Measurements from ENCODE around the gene WNT5A.

The WNT5A gene

GRCh38 chr3:55469957-55470526 lies 17.1 kb downstream of the WNT5A start:
- Histone ChIP-seq H3K9me3 (ENCODE audit: control insufficient read depth, low read length) (no peaks in the 10 kb centered on the region), H3K36me3 (ENCODE audit: control insufficient read depth, insufficient read depth, low read length) (no peaks in the 10 kb centered on the region), H3K4me3 (ENCODE audit: insufficient read depth, low read depth, low read length) (no peak overlapping the region), H3K27me3 (ENCODE audit: control insufficient read depth, insufficient read depth, low read length, poor library complexity, severe bottlenecking) (no peaks in the 10 kb centered on the region), H3K27ac (ENCODE audit: insufficient read depth, low read depth, low read length, poor library complexity, severe bottlenecking) (no peak overlapping the region), H3K4me1 (ENCODE audit: control insufficient read depth, insufficient read depth, low read length) (no peaks in the 10 kb centered on the region)
- 97% methylated on average over 32 of the region's 32 CpGs for WGBS, 2 experiments

DNA sequence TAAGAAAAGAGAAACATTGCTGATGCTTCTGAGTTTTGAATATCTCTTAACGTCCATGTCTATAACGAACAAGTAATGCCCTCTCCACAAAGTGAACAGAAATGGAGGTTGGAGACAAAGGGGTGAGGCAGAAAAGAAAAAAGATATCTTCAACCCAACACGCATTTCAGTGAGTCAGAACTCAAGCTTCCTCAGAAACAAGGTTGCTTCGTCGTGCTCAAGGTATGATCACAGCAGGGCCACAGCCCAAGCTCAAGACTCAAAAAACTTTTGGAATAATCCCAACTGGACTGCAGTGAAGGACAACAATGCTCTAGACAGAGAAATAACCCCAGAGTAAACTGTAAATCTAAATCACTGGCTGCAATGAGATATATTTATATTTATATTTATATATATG lies 18.9 kb downstream of the WNT5A start:
- H3K27ac ChIP-seq (ENCODE audit: insufficient read depth, low read depth, low read length, poor library complexity, severe bottlenecking): no peak overlapping the region
- H3K36me3 ChIP-seq (ENCODE audit: control insufficient read depth, insufficient read depth, low read length): no peaks in the 10 kb centered on the region
- H3K9me3 ChIP-seq (ENCODE audit: control insufficient read depth, low read length): no peaks in the 10 kb centered on the region
- WGBS, 2 experiments: 89 to 97% methylated on average over 5 of the region's 5 CpGs
- no peaks in the 10 kb centered on the region for H3K27me3 ChIP-seq (ENCODE audit: control insufficient read depth, insufficient read depth, low read length, poor library complexity, severe bottlenecking)
- no peaks in the 10 kb centered on the region for H3K4me1 ChIP-seq (ENCODE audit: control insufficient read depth, insufficient read depth, low read length)
- no peak overlapping the region for H3K4me3 ChIP-seq (ENCODE audit: insufficient read depth, low read depth, low read length)

DNA sequence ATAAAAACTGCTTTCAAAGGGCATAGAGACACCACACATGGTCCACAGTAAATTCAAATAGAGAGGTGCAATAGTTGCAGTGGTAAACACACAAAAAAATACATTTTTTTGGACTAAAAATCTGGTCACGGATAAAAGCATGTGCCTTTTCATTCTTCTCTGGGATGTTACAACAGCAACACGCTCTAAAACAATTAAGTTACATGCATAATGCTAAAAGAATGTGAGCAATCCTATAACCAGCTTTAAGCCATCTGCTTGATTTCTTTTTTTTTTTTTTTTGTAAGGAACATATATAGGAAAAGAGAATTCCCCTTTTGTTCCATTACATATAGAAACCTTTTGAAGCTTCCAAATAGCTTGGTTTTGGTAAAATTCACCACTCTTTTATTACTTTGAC lies 20.0 kb downstream of the WNT5A start:
- WGBS, 2 experiments: 94 to 100% methylated on average over 2 of the region's 2 CpGs
- H3K36me3 ChIP-seq (ENCODE audit: control insufficient read depth, insufficient read depth, low read length): no peaks in the 10 kb centered on the region
- H3K4me3 ChIP-seq (ENCODE audit: insufficient read depth, low read depth, low read length): no peak overlapping the region
- no peaks in the 10 kb centered on the region for H3K4me1 ChIP-seq (ENCODE audit: control insufficient read depth, insufficient read depth, low read length)
- H3K9me3 ChIP-seq (ENCODE audit: control insufficient read depth, low read length): no peaks in the 10 kb centered on the region
- no peak overlapping the region for H3K27ac ChIP-seq (ENCODE audit: insufficient read depth, low read depth, low read length, poor library complexity, severe bottlenecking)
- no peaks in the 10 kb centered on the region for H3K27me3 ChIP-seq (ENCODE audit: control insufficient read depth, insufficient read depth, low read length, poor library complexity, severe bottlenecking)

- Histone ChIP-seq H3K36me3 (ENCODE audit: control insufficient read depth, insufficient read depth, low read length) (no peaks in the 10 kb centered on the region), H3K27me3 (ENCODE audit: control insufficient read depth, insufficient read depth, low read length, poor library complexity, severe bottlenecking) (no peaks in the 10 kb centered on the region), H3K4me1 (ENCODE audit: control insufficient read depth, insufficient read depth, low read length) (no peaks in the 10 kb centered on the region), H3K9me3 (ENCODE audit: control insufficient read depth, low read length) (no peaks in the 10 kb centered on the region), H3K4me3 (ENCODE audit: insufficient read depth, low read depth, low read length) (no peak overlapping the region), H3K27ac (ENCODE audit: insufficient read depth, low read depth, low read length, poor library complexity, severe bottlenecking) (no peak overlapping the region)
- WGBS, 2 experiments: 93 to 99% methylated on average over 3 of the region's 3 CpGs
These were observed 20.6 kb downstream of the WNT5A start for GRCh38 chr3:55466526-55466925.

- Histone ChIP-seq H3K4me1 (ENCODE audit: control insufficient read depth, insufficient read depth, low read length) (no peaks in the 10 kb centered on the region), H3K27me3 (ENCODE audit: control insufficient read depth, insufficient read depth, low read length, poor library complexity, severe bottlenecking) (no peaks in the 10 kb centered on the region), H3K27ac (ENCODE audit: insufficient read depth, low read depth, low read length, poor library complexity, severe bottlenecking) (no peak overlapping the region), H3K4me3 (ENCODE audit: insufficient read depth, low read depth, low read length) (no peak overlapping the region), H3K36me3 (ENCODE audit: control insufficient read depth, insufficient read depth, low read length) (no peaks in the 10 kb centered on the region), H3K9me3 (ENCODE audit: control insufficient read depth, low read length) (no peaks in the 10 kb centered on the region)
- WGBS, 2 experiments: 86 to 95% methylated on average over 1 of the region's 1 CpG
These were observed 25.2 kb downstream of the WNT5A start for GRCh38 chr3:55461896-55462295.

GRCh38 chr3:55459838-55460237 lies 27.3 kb downstream of the WNT5A start:
- H3K27ac ChIP-seq (ENCODE audit: insufficient read depth, low read depth, low read length, poor library complexity, severe bottlenecking): no peak overlapping the region
- no peaks in the 10 kb centered on the region for H3K27me3 ChIP-seq (ENCODE audit: control insufficient read depth, insufficient read depth, low read length, poor library complexity, severe bottlenecking)
- H3K4me1 ChIP-seq (ENCODE audit: control insufficient read depth, insufficient read depth, low read length): no peaks in the 10 kb centered on the region
- no peaks in the 10 kb centered on the region for H3K9me3 ChIP-seq (ENCODE audit: control insufficient read depth, low read length)
- no peak overlapping the region for H3K4me3 ChIP-seq (ENCODE audit: insufficient read depth, low read depth, low read length)
- no peaks in the 10 kb centered on the region for H3K36me3 ChIP-seq (ENCODE audit: control insufficient read depth, insufficient read depth, low read length)

DNA sequence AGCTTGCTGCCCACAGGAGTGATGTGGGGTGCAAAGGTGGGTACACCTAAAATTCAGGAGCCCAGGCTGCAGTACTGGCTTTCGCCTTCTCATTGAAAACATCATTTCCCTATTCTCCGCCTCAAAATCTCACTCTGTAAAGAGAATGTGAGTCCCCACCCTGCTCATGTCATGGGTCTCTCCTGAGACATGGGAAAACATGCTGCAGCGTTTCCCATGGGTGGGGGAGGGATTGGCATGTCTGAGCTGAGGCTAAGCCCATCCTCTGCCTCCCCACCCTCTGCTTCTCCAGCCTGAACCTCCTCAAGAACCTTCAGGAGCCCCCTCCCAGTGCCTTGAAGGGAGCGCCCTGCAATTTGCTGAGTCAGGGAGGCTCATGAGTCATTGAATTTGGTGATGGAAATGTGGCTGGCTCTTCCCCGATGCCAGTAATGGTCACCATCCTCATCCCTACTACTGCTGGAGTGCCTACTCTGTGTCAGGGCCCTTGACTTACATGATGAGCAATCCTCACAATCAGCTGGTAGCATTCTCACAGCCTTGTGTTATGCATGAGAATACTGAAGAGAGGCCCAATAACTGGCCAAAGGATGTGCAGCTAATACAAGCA lies 28.8 kb downstream of the WNT5A start:
- Histone ChIP-seq H3K36me3 (ENCODE audit: control insufficient read depth, insufficient read depth, low read length) (no peaks in the 10 kb centered on the region), H3K4me1 (ENCODE audit: control insufficient read depth, insufficient read depth, low read length) (no peaks in the 10 kb centered on the region), H3K4me3 (ENCODE audit: insufficient read depth, low read depth, low read length) (no peak overlapping the region), H3K27ac (ENCODE audit: insufficient read depth, low read depth, low read length, poor library complexity, severe bottlenecking) (no peak overlapping the region), H3K27me3 (ENCODE audit: control insufficient read depth, insufficient read depth, low read length, poor library complexity, severe bottlenecking) (no peaks in the 10 kb centered on the region), H3K9me3 (ENCODE audit: control insufficient read depth, low read length) (no peaks in the 10 kb centered on the region)
- 73 to 76% methylated on average over 5 of the region's 5 CpGs for WGBS, 2 experiments

GRCh38 chr3:55455915-55456314 lies 31.2 kb downstream of the WNT5A start:
- Histone ChIP-seq H3K27ac (ENCODE audit: insufficient read depth, low read depth, low read length, poor library complexity, severe bottlenecking) (no peak overlapping the region), H3K27me3 (ENCODE audit: control insufficient read depth, insufficient read depth, low read length, poor library complexity, severe bottlenecking) (no peaks in the 10 kb centered on the region), H3K4me3 (ENCODE audit: insufficient read depth, low read depth, low read length) (no peak overlapping the region), H3K36me3 (ENCODE audit: control insufficient read depth, insufficient read depth, low read length) (no peaks in the 10 kb centered on the region), H3K4me1 (ENCODE audit: control insufficient read depth, insufficient read depth, low read length) (no peaks in the 10 kb centered on the region), H3K9me3 (ENCODE audit: control insufficient read depth, low read length) (no peaks in the 10 kb centered on the region)
- 88 to 90% methylated on average over 12 of the region's 12 CpGs for WGBS, 2 experiments

- H3K4me3 ChIP-seq (ENCODE audit: insufficient read depth, low read depth, low read length): no peak overlapping the region
- no peaks in the 10 kb centered on the region for H3K9me3 ChIP-seq (ENCODE audit: control insufficient read depth, low read length)
- WGBS, 2 experiments: 56 to 57% methylated on average over 3 of the region's 3 CpGs
- H3K36me3 ChIP-seq (ENCODE audit: control insufficient read depth, insufficient read depth, low read length): no peaks in the 10 kb centered on the region
- no peaks in the 10 kb centered on the region for H3K27me3 ChIP-seq (ENCODE audit: control insufficient read depth, insufficient read depth, low read length, poor library complexity, severe bottlenecking)
- H3K27ac ChIP-seq (ENCODE audit: insufficient read depth, low read depth, low read length, poor library complexity, severe bottlenecking): no peak overlapping the region
- H3K4me1 ChIP-seq (ENCODE audit: control insufficient read depth, insufficient read depth, low read length): no peaks in the 10 kb centered on the region
These were observed 32.5 kb downstream of the WNT5A start for GRCh38 chr3:55454611-55455010.

DNA sequence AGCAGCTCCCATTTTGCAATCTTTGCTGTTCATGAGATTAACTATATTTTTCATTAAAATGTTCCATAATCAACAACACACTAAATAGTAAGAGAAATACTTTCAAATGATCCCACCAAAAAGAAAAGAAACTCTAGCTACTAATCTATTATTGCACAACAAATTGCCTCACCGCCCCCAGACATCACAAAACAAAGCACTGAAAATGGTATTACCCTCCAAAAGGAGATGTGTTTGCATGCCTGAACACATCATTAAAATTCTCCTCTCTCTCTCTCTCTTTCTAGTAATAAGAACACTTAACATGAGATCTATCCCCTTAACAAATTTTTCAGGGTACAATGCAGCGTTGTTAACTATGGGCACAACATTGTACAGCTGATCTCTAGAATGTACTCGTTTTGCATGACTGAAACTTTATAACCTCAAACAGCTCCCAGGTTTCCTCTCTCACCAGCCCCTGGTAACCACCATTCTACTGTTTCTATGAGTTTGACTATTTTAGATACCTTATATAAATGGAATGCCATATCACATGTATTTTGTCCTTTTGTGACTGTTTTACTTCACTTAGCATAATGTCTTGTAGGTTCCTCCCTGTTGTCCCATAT lies 33.1 kb downstream of the WNT5A start:
- Histone ChIP-seq H3K36me3 (ENCODE audit: control insufficient read depth, insufficient read depth, low read length) (no peaks in the 10 kb centered on the region), H3K4me1 (ENCODE audit: control insufficient read depth, insufficient read depth, low read length) (no peaks in the 10 kb centered on the region), H3K27me3 (ENCODE audit: control insufficient read depth, insufficient read depth, low read length, poor library complexity, severe bottlenecking) (no peaks in the 10 kb centered on the region), H3K4me3 (ENCODE audit: insufficient read depth, low read depth, low read length) (no peak overlapping the region), H3K27ac (ENCODE audit: insufficient read depth, low read depth, low read length, poor library complexity, severe bottlenecking) (no peak overlapping the region), H3K9me3 (ENCODE audit: control insufficient read depth, low read length) (no peaks in the 10 kb centered on the region)
- 86 to 92% methylated on average over 3 of the region's 3 CpGs for WGBS, 2 experiments
